Astrocyte of the spinal cord (primary cell): ENCODE measurements around the gene ILDR2.

Experiments
- DNase-seq: peaks from one replicate; pipeline ENCODE4 v3.0.0; 2011; ENCODE audit warnings: low read depth, low spot score
- H3K4me3 ChIP-seq: 2 replicates; pipeline ENCODE4 v1.5.1; 2011; ENCODE audit warnings: low read depth, mild to moderate bottlenecking, low read length, moderate library complexity
- in situ Hi-C: cut with HindIII; loops from 2 replicates; pipeline ENCODE4 v1.10.0; 2017; ENCODE audit warnings: low sequenced_read_pairs
- TF ChIP-seq, protein P1 (sequence below): IDR thresholded peaks from 2 replicates; pipeline ENCODE4 v1.5.1; 2012; ENCODE audit warnings: low read depth, mild to moderate bottlenecking, low read length, inconsistent platforms

ILDR2 gene

DNA sequence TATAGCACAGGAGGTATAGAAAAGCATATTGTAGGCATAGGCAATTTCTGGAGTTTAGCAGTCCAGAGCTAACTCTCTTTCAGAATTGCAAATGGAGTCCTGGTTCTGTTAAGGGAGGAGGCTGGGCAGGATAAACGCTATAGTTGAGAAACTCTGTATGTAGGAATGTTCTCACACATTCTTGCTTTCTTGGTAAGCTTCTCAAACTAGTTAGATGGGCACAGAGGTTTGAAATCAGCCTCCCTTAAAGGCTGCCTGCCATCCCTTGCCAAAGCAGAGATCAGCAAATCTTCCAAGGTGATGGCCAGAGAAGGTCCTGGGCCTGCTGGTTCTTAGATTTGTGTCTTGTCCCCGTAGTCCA lies 56.4 kb downstream of the ILDR2 start:
- TF ChIP-seq, protein P1, sequence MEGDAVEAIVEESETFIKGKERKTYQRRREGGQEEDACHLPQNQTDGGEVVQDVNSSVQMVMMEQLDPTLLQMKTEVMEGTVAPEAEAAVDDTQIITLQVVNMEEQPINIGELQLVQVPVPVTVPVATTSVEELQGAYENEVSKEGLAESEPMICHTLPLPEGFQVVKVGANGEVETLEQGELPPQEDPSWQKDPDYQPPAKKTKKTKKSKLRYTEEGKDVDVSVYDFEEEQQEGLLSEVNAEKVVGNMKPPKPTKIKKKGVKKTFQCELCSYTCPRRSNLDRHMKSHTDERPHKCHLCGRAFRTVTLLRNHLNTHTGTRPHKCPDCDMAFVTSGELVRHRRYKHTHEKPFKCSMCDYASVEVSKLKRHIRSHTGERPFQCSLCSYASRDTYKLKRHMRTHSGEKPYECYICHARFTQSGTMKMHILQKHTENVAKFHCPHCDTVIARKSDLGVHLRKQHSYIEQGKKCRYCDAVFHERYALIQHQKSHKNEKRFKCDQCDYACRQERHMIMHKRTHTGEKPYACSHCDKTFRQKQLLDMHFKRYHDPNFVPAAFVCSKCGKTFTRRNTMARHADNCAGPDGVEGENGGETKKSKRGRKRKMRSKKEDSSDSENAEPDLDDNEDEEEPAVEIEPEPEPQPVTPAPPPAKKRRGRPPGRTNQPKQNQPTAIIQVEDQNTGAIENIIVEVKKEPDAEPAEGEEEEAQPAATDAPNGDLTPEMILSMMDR: no peak
- in situ Hi-C loops: no loop called here
- no peak overlapping the region for H3K4me3 ChIP-seq
- no peak for DNase-seq

DNA sequence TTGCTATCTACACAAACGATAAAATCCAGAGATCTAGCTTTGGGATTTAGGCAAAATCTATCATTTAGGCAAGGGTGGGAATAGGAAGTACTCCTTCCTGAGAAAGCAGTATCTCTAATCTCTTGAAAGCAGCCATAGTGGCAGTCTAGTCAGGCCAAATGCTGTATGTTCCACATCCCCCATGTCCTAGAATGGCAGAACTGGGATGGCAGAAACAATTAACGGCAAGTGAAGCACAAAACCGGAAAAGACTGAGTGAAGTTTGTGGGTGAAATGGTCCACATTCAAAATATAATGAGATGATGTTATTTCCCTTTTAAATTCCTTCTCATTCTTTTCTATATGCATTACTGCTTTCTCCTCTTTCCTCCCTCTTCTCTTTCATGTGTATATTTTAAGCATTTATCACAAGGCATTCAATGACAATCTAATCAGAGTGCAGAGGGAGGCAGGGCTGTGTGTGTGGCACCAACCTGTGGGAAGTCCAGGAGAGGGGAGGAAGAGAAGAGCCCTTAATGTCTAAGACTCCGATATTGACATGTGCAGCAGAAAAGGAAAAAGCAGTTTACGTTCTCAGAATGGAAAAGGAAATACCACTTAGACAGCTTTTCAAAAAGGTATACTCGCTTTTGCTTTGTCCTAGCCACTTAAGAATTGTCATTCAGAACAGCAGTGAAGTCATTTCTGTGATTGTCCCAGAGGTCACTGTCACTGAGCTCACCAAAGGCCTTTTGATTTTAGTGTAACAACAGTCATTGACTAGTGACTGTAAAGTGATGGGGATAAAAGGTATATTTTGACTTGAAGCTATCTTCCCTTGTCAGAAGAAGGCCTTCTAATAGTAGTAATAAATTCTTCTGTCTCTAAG lies 57.0 kb downstream of the ILDR2 start:
- TF ChIP-seq, protein P1: no peak
- in situ Hi-C loops: no loop called here
- no peak overlapping the region for H3K4me3 ChIP-seq
- no peak for DNase-seq

DNA sequence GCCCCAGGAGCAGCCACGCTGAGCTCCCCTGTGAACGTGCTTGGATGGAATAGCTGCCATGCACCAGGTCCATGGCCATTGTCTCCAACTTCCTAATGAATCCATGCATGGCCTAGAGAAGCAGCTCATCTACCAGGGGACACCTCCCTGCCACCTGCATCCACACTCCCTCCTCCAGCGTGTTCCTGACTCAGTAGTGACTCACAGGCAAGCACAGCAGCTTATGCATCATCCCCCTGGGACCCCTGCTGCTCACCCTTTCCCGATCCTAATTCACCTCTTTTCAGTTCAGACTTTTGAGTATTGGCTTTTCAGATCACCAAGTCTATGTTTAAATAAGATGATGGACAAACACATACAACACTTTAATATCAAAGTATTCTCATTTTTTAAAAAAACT lies 59.4 kb downstream of the ILDR2 start:
- in situ Hi-C loops: no loop called here
- peak; percentile 80 for DNase-seq
- TF ChIP-seq, protein P1: no peak
- no peak overlapping the region for H3K4me3 ChIP-seq

DNA sequence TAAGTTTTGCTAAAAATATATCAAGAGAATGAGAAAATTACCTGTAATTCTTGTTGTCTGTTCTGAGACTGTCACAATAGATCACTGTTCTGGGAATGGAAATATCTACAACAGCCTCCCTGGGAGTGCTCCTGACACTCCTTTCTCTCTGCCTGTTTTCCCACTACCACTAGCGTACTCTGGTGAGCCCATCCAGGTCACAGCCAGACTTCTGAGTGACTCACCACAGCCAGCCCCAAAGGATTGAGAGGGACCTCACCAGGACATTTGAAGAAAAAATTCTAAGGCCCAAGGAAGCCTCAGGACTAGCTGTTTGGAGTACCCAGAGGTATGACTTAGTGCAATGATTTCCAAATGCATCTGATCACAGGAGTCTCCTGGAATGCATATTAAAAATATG lies 60.3 kb downstream of the ILDR2 start:
- no peak overlapping the region for H3K4me3 ChIP-seq
- in situ Hi-C loops: no loop called here
- TF ChIP-seq, protein P1: no peak
- peak; percentile 12 for DNase-seq

DNA sequence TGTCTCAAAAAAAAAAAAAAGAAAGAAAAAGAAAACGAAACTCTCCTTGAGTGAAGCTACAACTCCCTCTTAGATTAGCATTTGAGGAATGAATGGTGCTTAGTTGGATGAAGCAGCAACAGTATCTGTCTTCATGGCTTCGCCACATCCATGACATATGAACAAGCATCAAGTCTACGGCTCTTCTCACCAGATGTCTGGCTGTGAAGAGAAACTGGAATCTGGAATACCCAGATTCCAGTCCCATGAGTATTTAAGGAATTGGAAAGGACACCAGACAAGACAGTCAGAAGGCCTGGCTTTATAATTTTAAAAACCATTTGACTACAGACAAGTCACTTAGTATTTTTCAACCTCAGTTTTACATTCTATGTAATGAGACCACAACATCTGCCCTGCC lies 61.2 kb downstream of the ILDR2 start:
- in situ Hi-C loops: no loop called here
- no peak overlapping the region for H3K4me3 ChIP-seq
- peak; percentile 16 for DNase-seq
- TF ChIP-seq, protein P1: no peak

DNA sequence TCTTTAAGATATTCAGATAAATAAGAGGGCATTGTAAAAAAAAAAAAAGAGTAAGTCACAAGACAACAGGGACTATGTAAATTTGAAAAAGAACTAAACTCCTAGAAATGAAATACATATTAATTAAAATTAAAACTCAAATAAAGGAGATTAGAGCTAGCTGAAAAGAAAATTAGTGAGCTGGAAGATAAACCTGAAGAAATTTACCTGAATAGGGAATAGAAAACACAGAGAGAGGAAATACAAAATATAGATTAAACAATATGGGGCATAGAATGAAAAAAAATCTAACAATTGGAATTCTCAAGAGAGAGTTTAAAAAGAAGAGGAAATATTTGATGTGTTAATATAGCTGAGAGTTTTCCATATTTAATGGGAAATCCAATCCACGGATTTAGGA lies 63.7 kb downstream of the ILDR2 start:
- TF ChIP-seq, protein P1: no peak
- no peak for DNase-seq
- H3K4me3 ChIP-seq: no peak overlapping the region
- in situ Hi-C loops: no loop called here
